HepG2 (cell line): ENCODE data around the gene FGF14.

Source experiments
- LRRFIP1 ChIP-seq: sonication (generic); formaldehyde crosslinking; conservative IDR thresholded peaks from 2 replicates; pipeline ENCODE4 v1.4.0; 2020; ENCODE audit warnings: missing genetic modification reagents
- SP1 ChIP-seq, 2 experiments: fragments of 450-650 bp in 1 of 2; sonication (generic) in 1 of 2; formaldehyde crosslinking in 1 of 2; IDR thresholded peaks; 2 replicates each; pipeline versions ENCODE4 v1.4.0 to v1.6.1; 2016 to 2020; ENCODE audit warnings: missing genetic modification reagents in 1 of 2
- TBX2 ChIP-seq: sonication (generic); formaldehyde crosslinking; IDR thresholded peaks from 2 replicates; pipeline ENCODE4 v1.5.0; 2020; ENCODE audit warnings: missing genetic modification reagents, mild to moderate bottlenecking, borderline replicate concordance
- ZBTB8A ChIP-seq: sonication (generic); formaldehyde crosslinking; IDR thresholded peaks from 2 replicates; pipeline ENCODE4 v1.4.0; 2020; ENCODE audit warnings: mild to moderate bottlenecking, low read depth, missing genetic modification reagents, borderline replicate concordance
- ZNF205 ChIP-seq: IDR thresholded peaks from 2 replicates; pipeline ENCODE4 v1.6.1; 2018; ENCODE audit warnings: missing biosample characterization, missing genetic modification reagents
- TF ChIP-seq, protein P1 (sequence below): sonication (generic); formaldehyde crosslinking; IDR thresholded peaks from 2 replicates; pipeline ENCODE4 v1.5.0; 2020; ENCODE audit warnings: mild to moderate bottlenecking, missing genetic modification reagents, moderate library complexity

DNA sequence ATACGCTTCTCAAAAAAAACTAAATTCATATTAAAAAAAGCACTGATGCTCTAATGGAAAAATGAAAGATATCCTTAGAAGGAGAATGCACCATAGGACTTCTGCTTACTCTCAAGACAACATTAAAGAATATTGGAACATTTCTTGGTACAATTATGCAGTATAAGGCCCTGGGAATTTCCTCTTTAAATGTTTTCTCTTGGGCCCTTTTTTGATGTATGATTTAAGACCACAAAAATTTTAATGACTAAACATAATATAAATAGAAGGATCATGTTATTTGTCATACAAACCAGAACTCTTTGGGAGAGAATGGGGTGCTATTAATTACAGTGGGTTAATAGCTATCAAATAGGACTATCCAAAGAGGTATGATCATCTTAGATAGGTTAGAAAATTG, 403.7 kb downstream of the FGF14 start:
- TF ChIP-seq, protein P1, sequence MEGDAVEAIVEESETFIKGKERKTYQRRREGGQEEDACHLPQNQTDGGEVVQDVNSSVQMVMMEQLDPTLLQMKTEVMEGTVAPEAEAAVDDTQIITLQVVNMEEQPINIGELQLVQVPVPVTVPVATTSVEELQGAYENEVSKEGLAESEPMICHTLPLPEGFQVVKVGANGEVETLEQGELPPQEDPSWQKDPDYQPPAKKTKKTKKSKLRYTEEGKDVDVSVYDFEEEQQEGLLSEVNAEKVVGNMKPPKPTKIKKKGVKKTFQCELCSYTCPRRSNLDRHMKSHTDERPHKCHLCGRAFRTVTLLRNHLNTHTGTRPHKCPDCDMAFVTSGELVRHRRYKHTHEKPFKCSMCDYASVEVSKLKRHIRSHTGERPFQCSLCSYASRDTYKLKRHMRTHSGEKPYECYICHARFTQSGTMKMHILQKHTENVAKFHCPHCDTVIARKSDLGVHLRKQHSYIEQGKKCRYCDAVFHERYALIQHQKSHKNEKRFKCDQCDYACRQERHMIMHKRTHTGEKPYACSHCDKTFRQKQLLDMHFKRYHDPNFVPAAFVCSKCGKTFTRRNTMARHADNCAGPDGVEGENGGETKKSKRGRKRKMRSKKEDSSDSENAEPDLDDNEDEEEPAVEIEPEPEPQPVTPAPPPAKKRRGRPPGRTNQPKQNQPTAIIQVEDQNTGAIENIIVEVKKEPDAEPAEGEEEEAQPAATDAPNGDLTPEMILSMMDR (CRISPR knock-in tag) = no peak
- TF ChIP-seq TBX2 (CRISPR knock-in tag) (no peak), SP1 (IDR thresholded peaks at IDR 0.05) (no peak), SP1 (CRISPR knock-in tag; IDR thresholded peaks at IDR 0.05) (no peak), LRRFIP1 (CRISPR knock-in tag) (no peak), ZBTB8A (no peak), ZNF205 (CRISPR knock-in tag) (no peak)
